ENCODE data around the gene ADAMTS2.

Gene ADAMTS2

GRCh38 chr5:179307931-179308471, 37.3 kb downstream of the ADAMTS2 start:
- TF ChIP-seq CTCF (IDR thresholded peaks at IDR 0.05), result no peak

GRCh38 chr5:179307013-179307800, 38.1 kb downstream of the ADAMTS2 start:
- no peak for TF ChIP-seq CTCF (IDR thresholded peaks at IDR 0.05)

GRCh38 chr5:179306191-179307012, 38.9 kb downstream of the ADAMTS2 start:
- no peak for TF ChIP-seq CTCF (IDR thresholded peaks at IDR 0.05)

- no peak for TF ChIP-seq CTCF (IDR thresholded peaks at IDR 0.05)
Measured at GRCh38 chr5:179304871-179305270, 40.4 kb downstream of the ADAMTS2 start.

GRCh38 chr5:179304466-179304865, 40.8 kb downstream of the ADAMTS2 start:
- no peak for TF ChIP-seq CTCF (IDR thresholded peaks at IDR 0.05)

GRCh38 chr5:179303451-179304200, 41.6 kb downstream of the ADAMTS2 start:
- no peak for TF ChIP-seq CTCF (IDR thresholded peaks at IDR 0.05)

GRCh38 chr5:179302499-179303185, 42.6 kb downstream of the ADAMTS2 start:
- TF ChIP-seq CTCF (IDR thresholded peaks at IDR 0.05), result no peak

Data from LNCAP (cell line).